ENCODE data around the gene NAALADL2.
"Not testable (repeated sequence)": the region's sequence is repeated elsewhere in the genome, so short reads cannot be mapped to it uniquely, and the experiment has no call there.

NAALADL2 gene

DNA sequence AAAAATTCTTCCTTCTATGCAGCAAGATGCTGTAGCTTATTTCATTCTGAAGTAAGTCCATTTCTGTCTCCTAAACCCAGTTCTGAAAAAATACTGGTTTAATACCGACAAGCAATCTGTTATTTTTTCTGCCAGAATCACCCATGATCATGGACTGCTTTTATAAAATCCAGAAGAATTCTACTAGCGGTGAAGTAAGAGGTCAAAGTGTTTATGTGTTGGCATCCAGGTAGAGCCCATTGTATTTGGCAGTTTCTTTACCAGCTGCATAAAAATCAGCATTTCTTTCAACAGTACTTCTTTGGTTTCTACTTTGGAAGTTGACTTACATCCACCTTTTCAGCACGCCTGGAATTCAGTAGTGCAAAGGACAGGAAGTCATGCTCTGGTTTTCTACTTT, 484.8 kb downstream of the NAALADL2 start:
- no peak for DNase-seq (ENCODE audit: extremely low read depth in 1 of 2, low read depth in 1 of 2)

DNA sequence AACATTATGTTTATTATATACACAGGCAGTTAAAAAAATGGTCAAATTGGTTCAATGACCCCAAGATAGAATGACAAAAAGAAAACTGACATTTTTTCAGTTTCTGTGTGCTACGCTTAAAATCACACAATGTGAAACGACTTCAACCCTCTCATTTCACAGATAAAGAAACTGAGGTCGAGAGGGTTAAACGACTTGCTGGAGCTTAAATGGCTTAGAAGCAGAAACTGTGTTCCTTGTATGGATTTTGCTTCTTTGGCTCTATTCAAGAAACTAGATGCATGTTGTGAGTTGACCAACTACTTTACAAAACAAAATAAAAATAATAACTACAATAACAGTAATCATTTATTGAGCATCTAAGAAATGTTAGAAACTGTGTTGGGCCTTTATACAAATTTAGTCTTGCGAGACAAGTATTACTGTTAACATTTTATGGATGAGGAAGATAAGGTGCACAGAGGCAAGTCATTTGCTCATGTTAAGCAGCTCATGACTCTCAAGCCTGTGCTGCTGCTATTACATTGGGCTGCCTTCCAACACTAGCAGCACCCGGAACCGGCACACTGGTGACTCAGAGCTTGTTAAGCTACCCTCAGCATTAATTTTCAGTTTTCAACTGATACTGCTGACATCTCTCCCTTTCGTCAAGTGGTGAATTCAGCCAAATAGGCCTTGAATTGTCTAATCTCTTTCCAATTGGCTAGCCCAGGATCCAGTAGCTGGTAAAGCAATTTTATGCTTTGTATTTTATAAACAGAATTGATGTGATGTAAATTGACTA, 487.6 kb downstream of the NAALADL2 start:
- DNase-seq (ENCODE audit: extremely low read depth in 1 of 2, low read depth in 1 of 2): no peak

DNA sequence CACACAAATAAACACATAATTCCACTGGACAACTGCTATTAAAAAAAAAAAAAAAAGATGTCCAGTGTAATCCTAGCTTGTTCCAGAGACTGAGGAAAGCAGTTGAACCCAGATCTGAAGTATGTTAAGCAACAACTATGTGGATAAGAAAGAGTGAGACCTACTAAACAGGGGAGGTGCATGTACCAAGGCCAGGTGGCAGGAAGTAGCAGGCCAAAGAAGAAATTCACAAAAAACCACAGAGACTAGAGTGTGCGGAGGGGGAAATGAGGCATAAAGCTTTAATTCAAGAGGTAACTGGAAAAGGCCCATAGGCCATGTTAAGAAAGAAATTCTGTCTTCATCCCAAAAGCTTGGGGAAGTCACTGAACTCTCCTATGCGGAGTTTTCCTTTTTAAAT, 490.0 kb downstream of the NAALADL2 start:
- DNase-seq (ENCODE audit: extremely low read depth in 1 of 2, low read depth in 1 of 2): no peak

DNA sequence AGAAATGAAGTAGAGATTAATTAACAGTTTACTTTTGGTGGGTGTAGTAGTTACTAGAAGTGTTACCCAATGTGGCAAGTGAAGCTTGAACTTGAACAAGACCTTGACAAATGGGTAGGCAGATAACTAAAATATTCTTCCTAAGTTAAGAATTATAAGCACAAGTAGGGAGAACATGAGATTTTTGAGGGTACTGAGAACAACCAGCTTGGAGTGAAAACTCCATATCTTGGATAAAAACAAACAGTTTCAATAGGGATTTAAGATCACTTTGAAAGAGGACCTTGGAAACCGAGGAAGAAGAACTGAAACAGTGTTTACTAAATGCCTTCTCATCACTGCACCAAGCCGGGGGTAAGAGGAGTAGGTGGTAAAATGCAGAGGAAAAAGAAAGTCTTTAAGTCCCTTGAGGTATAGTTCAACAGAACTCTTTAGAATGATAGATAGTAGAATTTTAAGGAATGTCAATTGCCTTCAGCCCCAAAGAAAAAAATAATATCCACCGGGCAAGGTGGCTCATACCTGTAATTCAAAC, 496.7 kb downstream of the NAALADL2 start:
- no peak for DNase-seq (ENCODE audit: extremely low read depth in 1 of 2, low read depth in 1 of 2)

DNA sequence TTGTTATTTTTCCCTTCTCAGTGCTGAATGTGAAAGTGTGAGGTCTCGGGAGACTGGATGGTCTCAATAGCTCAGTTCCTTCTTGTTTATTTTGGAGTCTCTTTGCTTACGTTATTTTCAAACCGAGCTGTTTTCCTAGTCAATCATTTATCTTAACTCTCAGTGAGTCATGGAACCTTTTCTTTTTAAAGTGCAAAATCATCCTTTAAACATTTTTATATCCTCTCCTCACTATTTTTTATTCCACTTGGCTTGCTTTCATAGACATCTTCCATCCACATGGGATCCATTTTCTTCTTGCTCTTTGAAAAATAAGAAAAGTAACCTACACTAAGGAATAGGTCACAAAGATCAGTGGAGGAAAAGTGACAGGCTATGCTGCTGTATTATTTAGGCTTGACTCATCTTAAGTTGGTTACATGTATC, 497.8 kb downstream of the NAALADL2 start:
- DNase-seq (ENCODE audit: extremely low read depth in 1 of 2, low read depth in 1 of 2): no peak

DNA sequence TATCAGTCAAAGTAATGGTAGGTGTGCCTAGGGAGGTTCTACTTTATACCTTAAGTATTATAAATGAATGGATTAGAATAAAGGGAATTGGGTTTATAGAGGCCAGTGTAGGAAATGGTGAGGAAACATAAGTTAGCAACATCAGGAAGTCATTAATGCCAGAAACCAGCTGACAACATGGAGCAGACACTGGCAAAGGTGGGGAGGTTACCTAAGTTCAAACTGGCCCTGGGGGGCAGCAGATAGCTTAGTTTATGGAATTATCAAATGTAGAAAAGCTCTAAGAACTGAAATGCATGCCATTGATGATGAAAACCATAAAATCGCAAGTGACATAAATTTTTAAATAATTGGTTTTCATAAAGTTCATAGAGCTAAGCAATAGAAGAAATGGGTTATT, 498.6 kb downstream of the NAALADL2 start:
- DNase-seq (ENCODE audit: extremely low read depth in 1 of 2, low read depth in 1 of 2): no peak

DNA sequence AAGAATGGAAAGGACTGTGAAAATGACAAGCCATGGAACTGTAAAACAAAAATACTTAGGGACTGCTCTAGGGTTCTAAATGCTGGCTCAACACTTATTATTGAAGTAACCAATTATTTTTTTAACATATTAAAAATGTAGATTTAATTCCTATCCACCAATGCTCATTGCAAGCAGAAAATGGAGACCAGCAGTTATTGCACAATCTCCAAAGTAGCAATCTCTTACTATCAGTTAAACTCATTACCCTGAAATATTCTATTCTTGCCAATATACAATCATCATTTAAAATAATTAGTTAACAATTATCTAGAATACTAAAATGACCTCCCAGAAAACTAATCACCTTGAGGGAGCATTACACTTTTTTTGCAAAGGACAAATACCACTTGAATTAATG, 499.8 kb downstream of the NAALADL2 start:
- no peak for DNase-seq (ENCODE audit: extremely low read depth in 1 of 2, low read depth in 1 of 2)

DNA sequence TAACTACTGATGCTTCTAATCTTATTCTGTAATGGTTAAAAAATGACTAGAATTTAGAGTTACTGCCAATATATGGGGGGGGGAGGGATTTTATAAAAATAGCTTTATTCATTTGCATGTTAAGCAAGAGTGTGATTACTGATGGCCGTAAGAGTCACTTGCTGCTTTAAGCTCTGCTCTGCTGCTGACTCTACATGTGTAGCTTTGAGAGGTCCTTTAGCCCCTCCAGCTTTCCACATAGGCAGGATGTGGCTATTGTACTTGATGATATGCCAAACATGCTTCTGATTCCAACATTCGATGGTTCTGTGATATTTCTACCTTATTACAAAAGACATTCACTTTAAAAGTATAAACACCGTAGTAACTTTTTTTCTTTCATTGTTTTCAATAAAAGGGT, 511.3 kb downstream of the NAALADL2 start:
- not testable (repeated sequence) for DNase-seq (ENCODE audit: extremely low read depth in 1 of 2, low read depth in 1 of 2)

DNA sequence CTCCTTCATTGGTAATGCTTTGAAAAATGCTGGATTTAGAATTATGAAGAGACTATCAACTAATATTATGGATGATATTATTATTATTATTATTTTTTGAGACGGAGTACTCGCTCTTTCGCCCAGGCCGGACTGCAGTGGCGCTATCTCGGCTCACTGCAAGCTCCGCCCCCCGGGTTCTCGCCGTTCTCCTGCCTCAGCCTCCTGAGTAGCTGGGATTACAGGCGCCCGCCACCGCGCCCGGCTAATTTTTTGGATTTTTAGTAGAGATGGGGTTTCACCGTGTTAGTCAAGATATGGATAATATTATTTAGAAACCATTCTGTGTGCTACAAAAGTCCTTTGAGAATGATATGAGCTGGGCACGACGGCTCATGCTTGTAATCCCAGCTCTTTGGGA, 512.1 kb downstream of the NAALADL2 start:
- DNase-seq (ENCODE audit: extremely low read depth in 1 of 2, low read depth in 1 of 2): not testable (repeated sequence)

DNA sequence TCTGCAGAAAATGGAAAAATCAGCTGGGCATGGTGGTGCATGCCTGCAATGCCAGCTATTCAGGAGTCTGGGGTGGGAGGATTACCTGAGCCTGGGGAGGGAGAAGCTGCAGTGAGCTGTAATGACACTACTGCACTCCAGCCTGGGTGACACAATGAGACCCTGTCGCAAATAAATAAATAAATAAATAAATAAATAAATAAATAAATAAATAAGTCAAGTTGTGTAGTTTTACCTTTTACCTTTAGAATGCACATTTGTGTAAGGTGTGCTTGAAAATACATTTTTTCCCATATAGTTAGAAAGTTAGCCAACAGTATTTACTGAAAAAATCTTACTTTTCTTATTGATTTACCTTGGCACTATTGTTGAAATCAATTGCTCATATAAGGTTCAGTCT, 515.6 kb downstream of the NAALADL2 start:
- no peak for DNase-seq (ENCODE audit: extremely low read depth in 1 of 2, low read depth in 1 of 2)

DNA sequence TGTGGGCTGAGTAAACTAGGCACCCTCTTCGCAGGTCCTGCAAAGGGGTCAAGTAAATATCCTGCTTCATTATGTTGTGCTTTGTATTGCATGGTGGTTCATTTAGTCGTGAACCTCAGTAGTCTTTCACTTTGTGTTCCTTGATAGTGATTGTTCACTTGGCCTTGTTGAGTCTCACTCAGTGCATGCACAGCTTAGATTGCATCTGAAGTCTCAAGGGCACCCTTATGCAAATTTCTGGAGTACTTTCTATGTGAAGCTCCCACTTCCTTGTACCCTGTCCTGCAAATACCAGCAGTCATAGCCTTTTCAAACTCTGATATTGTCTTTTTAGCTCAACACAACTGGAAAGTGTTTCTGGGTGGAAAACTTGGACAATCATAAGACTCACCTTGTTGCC, 519.2 kb downstream of the NAALADL2 start:
- DNase-seq (ENCODE audit: extremely low read depth in 1 of 2, low read depth in 1 of 2): no peak

DNA sequence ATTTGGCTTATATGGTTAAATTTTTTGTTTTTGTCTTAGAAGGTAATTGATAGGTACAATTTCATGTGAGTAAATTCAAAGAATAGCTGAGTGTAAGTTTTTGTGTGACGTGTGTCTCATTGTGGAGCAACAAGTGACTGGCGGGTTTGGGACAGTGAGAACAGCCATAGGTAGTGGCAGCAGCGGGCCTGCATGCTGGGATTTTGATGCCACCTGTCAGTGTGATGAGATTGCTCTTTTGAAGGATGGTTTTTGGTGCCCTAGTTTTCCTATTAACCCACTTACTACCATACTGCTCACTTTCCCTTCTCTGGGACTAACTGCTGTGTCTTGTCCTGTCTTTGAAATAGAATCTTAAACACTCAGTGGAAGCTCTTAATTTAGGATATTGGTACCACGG, 522.6 kb downstream of the NAALADL2 start:
- no peak for DNase-seq (ENCODE audit: extremely low read depth in 1 of 2, low read depth in 1 of 2)

DNA sequence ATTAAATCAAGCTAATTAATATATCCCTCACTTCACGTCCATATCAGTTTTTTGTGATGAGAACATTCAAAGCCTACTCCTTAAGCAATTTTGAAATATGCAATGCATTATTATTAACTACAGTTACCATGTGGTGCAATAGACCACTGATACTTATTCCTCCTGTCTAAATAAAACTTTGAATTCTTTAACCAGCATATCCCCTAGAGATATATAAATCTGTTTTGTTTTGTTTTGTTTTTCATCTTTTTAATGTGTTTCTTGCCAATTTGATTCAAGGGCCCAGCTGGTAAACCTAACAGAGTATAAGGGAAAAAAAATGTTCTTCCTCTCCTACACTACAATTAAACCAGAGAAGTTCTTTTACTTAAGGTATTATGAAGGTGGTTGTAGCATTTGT, 524.2 kb downstream of the NAALADL2 start:
- DNase-seq (ENCODE audit: extremely low read depth in 1 of 2, low read depth in 1 of 2): no peak

DNA sequence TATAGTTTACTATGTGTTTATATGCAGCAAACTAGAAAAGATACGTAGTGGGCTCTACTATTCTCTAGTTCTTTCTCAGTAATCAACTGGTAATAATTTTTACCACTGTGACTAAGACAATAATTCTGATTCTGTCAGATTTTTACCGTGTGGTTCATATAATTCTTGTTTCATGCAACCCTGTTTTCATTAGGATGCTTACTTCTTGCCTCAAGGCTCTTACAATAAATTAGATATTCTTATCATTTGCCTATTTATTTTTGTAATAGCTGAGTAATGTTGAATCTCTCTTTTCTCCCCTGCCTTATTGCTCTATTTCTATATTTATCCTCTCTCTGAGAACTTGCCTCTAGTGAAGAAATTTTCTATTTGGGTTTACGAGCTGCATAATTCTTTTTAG, 524.7 kb downstream of the NAALADL2 start:
- no peak for DNase-seq (ENCODE audit: extremely low read depth in 1 of 2, low read depth in 1 of 2)

DNA sequence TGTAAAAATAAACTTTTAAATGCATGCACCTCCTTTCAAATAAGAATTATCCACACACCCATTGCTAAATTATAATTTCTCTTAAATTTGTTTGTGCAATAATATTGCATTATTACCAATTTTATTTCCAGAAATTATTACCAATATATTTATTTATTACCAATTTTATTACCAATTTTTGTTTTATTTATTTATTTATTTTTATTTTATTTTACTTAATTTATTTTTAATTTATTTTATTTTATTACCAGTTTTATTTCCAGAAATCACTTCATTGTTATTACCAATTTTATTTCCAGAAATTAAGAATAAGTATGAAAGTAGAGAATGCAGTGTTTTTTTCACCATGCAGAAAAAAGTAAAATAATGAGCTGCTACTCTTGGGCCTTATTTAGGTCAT, 525.4 kb downstream of the NAALADL2 start:
- DNase-seq (ENCODE audit: extremely low read depth in 1 of 2, low read depth in 1 of 2): no peak

DNA sequence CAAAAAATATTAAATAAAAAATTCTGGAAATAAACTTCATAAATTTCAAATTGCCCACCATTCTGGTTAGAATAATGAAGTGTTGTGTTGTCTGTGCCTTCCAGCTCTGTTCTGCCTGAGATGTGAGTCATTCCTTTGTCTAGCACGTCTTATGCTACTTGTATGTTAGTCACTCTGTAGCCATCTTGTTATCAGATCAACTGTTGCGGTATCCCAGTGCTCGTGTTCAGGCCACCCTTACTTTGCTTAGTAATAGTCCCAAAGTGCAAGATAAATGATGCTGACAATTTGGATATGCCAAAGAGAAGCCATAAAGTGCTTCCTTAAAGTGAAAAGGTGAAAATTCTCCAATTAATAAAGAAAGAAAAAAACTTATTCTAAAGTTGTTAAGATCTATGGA, 527.5 kb downstream of the NAALADL2 start:
- DNase-seq (ENCODE audit: extremely low read depth in 1 of 2, low read depth in 1 of 2): no peak

DNA sequence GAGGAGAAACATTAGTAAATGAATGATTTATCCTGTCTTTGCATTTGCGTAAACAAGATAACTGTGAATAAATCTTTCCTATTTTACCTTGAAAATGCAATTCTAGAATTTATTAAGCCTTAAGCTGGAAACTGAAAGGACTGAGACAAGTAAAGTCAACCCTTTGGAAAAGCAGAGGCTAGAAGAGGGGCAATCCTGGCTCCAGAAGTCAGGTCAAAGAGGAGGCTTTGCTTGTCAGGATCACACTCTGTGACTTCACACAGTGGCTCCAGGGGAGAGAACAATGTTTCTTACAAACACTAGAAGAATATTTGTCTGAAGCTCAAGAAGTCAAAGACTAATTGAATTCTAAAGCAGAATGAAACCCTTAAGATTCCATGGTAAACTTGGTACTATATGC, 530.4 kb downstream of the NAALADL2 start:
- no peak for DNase-seq (ENCODE audit: extremely low read depth in 1 of 2, low read depth in 1 of 2)

DNA sequence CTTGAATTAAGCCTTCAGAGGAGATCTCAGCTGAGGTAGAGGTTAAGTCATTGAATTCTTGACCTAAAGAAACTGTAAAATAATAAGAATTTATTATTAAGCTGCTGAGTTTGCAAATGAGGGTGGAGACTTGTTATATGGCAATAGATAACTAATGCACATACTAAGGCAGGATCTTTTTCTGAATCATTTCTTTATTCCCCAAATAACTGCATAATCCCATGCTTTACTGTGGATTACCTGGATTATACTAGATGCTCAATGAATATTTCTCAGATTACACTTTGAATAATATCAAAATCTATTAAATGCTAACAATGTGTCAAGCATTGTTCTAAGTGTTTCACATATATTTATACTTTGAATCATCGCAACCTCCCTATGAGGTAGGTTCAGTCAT, 532.5 kb downstream of the NAALADL2 start:
- no peak for DNase-seq (ENCODE audit: extremely low read depth in 1 of 2, low read depth in 1 of 2)

DNA sequence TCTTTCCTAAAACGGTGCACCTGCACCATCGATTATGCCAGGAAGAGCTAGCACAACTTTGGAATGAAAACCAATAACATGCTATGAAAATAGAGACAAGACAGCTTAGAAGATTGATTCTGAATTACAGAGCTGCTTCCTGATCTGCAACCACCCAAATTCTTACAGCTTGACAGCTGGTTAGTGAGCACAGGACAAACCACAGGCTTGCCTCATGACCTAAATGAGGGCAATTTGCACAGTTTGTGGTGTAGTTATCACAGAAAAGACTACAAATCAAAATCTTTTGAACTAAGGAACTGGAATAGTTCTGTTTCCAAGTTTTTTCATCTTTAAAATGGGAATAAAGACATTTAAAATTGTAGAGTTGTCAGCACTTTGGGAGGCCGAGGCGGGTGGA, 533.5 kb downstream of the NAALADL2 start:
- no peak for DNase-seq (ENCODE audit: extremely low read depth in 1 of 2, low read depth in 1 of 2)

DNA sequence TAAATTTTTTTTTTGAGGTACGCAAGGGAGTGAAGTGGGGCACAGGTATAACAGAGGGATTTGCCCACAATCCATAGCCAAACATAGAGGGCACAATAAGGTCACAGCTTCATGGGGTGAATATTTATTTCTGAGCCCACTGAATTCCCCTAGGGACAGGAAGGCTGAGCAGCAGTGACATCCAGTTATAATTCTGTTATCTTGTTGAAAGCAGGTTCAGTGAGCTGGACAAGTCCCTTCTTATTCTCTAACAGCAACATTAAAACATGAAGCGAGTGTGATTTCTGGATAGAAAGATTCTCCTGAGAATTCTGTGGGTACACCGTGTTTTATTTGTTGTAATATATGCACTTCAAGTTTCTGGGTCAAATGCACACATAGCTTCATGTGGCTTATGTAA, 538.2 kb downstream of the NAALADL2 start:
- DNase-seq (ENCODE audit: extremely low read depth in 1 of 2, low read depth in 1 of 2): no peak

DNA sequence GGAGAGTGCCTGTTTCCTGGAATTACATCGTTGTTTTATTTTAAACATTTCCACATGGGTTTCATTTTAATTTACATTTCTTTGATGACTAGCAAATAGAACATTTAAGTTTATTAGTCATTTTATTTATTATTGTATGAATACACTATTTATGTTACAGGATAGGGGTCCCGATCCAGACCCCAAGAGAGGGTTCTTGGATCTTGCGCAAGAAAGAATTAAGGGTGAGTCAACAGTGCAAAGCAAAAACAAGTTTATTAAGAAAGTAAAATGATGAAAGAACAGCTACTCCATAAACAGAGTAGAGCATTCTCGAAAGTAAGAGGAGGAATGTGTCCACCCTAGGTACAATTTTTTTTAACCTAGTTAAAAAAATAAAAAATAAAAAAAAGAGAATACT, 539.5 kb downstream of the NAALADL2 start:
- no peak for DNase-seq (ENCODE audit: extremely low read depth in 1 of 2, low read depth in 1 of 2)

DNA sequence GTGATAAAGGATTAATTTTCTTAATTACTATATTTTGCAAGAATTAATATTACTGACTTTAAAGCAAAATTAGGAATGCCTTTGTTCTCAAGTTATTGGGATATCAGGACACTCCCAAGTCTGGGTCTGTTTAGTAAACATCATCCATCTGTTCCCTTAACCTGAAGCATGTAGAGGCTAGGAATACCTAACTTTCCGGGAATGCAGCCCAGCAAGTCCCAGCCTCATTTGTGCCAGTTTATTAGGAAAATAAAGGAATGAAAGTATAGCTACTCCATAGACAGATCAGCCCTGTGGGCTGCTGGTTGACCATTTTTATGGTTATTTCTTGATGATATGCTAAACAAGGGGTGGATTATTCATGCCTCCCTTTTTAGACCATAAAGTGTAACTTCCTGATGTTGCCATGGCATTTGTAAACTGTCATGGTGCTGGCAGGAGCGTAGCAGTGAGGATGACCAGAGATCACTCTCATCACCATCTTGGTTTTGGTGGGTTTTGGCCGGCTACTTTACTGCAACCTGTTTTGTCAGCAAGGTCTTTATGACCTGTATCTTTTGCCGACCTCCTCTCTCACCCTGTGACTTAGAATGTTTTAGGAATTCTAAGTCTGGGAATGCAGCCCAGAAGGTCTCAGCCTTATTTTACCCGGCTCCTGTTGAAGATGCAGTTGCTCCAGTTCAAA, 540.2 kb downstream of the NAALADL2 start:
- no peak for DNase-seq (ENCODE audit: extremely low read depth in 1 of 2, low read depth in 1 of 2)
